ENCODE measurements around the gene XRCC3. TPM values are rescaled to one million over a fixed set of nuclear protein-coding genes. Genes with fewer than 3 reads are reported as not detected.
"Not testable (repeated sequence)": the region's sequence is repeated elsewhere in the genome, so short reads cannot be mapped to it uniquely, and the experiment has no call there.

The XRCC3 gene
- polyA plus RNA-seq, 3 donors = 13.1 to 19.2 (median 15.5) TPM

- DNase-seq (ENCODE audit: extremely low read depth in 1 of 11, low read depth in 9 of 11, low spot score in 4 of 11) = no peak
Observed at GRCh38 chr14:103699901-103700752, 15.1 kb downstream of the XRCC3 start.

DNA sequence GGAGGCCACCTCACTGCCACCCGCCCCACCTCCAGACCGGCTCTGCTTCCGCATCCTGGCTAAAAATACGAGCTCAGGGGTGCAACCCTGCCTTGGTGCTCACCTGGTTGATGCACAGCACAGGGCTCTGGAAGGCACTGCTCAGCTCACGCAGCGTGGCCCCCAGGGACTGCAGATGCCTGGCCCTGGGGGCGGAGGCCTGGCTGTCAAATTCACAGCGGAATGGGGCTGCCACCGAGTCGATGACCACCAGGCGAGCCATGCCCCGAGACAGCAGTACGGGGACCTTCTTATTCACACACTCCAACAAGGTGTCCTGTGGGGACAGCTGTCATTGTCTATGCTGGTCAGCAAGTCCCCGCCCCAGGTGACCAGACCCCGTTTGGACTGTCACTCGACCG lies 16.0 kb downstream of the XRCC3 start:
- no peak for DNase-seq (ENCODE audit: extremely low read depth in 1 of 11, low read depth in 9 of 11, low spot score in 4 of 11)

- DNase-seq (ENCODE audit: extremely low read depth in 1 of 11, low read depth in 9 of 11, low spot score in 4 of 11) = no peak
Observed at GRCh38 chr14:103698380-103699260, 16.6 kb downstream of the XRCC3 start.

DNA sequence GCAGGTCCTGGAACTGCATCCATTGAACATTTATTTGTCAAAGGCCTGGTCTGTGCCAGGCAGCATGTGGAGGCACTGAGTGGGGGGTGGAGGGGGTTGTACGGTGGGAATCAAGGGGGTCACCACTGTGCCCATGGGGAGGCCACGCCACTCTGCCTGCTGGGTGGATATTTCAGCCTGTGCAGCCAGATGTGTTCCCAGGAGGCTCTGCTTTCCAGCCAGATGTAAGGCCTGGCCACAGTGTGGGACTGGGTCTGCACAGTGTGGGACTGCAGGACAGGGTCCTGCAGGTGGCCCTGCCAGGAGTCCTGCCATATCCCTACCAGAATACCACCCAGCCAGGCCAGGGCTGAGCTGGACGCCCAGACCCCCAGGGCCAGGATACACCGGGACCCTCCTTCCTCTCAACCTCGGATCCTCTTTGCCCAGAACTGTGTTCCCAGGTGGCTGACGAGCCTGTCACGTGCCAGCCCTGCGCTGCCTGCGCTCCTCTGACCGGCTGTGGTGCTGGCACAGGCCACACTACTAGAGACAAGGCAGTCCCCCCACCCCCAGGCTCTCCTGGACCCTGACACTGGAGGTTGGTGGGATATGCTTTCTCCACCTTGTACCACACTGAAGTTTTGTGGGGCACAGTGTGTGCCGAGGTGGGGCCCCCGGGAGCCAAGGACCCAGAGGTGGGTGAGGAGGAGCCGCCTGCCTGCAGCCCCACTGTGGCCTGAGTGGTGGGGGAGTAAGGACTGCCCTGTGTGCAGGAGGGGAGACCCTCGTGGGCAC lies 17.5 kb downstream of the XRCC3 start:
- DNase-seq (ENCODE audit: extremely low read depth in 1 of 11, low read depth in 9 of 11, low spot score in 4 of 11) = no peak

GRCh38 chr14:103697206-103697602 lies 18.0 kb downstream of the XRCC3 start:
- no peak for DNase-seq (ENCODE audit: extremely low read depth in 1 of 11, low read depth in 9 of 11, low spot score in 4 of 11)

- DNase-seq (ENCODE audit: extremely low read depth in 1 of 11, low read depth in 9 of 11, low spot score in 4 of 11) = no peak
Observed at GRCh38 chr14:103696466-103697071, 18.7 kb downstream of the XRCC3 start.

GRCh38 chr14:103696070-103696402 lies 19.2 kb downstream of the XRCC3 start:
- no peak for DNase-seq (ENCODE audit: extremely low read depth in 1 of 11, low read depth in 9 of 11, low spot score in 4 of 11)

DNA sequence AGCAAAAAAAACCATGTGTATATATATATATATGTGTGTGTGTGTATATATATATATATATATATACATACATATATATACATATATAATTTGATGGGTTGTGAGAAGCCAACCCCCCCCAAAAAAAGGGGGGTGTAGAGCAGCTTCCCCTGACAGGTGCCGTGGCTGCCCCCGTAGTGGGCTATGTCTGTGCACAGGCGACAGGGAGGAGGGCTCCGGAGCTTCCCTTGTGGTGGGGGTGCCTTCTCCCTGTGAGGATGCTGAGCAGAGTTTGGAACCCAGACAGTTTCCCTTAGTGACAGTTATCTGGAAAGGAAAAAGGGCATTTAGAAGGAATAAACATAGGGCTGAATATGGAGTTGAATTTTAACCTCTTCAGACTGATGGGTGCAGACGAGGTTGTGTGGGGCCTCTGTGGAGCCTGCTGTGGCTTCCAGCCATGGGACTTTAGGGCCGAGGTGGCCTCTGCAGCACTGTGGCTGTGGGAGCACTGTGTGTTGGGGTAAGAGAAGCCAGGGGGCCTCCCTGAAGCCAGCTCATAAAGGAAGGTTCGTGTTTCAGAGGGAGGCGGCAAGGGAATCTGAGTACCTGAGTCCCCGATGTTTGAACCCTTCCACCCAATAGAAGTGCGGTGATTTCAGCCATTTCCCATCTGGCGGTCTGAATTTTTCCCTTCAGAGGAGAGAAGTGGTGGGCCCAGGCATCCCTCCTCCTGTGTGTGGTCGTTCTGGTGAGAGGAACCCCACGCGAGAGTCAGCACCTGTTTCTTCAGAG lies 19.8 kb downstream of the XRCC3 start:
- DNase-seq (ENCODE audit: extremely low read depth in 1 of 11, low read depth in 9 of 11, low spot score in 4 of 11) = no peak

DNA sequence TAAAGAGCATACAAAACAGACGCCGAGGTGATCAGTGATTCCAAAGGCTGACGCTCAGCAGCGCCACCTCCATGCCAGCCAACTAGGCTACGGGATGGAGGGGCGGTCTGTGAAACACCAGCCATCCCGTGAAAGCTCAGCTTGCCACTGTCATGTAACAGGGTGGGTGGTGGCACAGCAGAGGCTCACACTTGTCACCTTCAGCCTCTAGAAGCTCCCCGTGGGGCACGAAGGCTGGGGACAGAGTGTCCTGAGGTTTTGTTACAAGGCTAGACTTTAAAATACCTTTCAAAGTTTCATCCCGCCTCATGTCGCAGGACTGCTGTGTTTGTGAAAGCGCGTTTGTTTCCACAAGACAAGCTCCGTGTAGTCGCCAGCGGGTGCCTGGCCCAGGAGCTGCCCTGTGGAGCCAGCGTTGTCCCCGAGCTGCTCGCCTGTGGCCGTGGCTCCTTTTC lies 20.7 kb downstream of the XRCC3 start:
- DNase-seq (ENCODE audit: extremely low read depth in 1 of 11, low read depth in 9 of 11, low spot score in 4 of 11) = no peak

DNA sequence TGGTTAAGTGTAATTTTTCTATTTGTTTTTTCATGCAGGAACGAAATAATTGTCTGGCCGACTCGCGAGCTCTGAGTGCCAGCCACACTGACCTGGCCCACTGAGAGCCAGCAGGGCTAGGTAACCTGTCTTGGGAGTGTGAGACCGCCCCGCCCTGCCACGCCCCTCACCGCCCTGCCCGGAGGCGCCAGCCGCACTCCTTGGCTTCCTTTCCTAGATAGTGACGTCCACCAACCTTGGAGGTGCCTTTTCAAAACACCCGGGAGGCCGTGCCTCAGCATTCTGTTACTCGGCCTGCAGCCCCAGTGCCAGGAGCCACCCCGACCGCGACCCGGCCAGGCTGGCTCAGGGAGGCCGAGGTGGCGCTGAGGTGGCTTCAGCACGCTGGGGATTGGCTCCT lies 21.7 kb downstream of the XRCC3 start:
- no peak for DNase-seq (ENCODE audit: extremely low read depth in 1 of 11, low read depth in 9 of 11, low spot score in 4 of 11)

- DNase-seq (ENCODE audit: extremely low read depth in 1 of 11, low read depth in 9 of 11, low spot score in 4 of 11) = no peak
Observed at GRCh38 chr14:103692871-103693270, 22.4 kb downstream of the XRCC3 start.

DNA sequence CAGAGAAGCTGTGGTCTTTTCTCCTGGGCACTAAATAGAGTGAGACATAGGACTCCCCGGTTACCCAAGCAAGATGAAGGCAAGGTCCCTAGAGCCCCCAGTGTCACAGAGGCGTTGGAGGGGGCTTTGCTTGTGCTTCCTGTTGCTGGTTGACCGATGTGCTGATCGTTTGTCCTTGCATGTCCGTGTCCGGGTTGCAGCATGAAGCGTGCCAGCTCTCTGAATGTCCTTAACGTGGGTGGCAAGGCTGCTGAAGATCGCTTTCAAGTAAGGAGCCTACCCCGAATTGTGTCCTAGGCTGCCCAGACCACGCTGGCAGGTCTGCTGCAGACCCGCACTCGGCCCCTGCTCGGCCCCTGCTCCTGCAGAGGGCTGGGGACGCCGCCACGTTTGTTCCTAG lies 23.1 kb downstream of the XRCC3 start:
- DNase-seq (ENCODE audit: extremely low read depth in 1 of 11, low read depth in 9 of 11, low spot score in 4 of 11) = no peak

DNA sequence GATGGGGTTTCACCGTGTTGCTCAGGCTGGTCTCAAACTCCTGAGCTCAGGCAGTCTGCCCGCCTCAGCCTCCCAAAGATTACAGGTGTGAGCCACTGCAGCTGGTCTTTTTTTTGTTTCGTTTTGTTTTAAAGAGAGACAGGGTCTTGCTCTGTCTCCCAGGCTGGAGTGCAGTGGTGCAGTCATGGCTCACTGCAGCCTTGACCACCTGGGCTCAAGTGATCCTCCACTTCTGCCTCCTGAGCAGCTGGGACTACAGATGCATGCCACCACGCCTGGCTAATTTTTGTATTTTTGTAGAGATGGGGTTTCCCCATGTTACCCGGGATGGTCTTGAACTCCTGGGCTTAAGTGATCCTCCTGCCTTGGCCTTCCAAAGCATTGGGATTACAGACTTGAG lies 23.6 kb downstream of the XRCC3 start:
- DNase-seq (ENCODE audit: extremely low read depth in 1 of 11, low read depth in 9 of 11, low spot score in 4 of 11) = not testable (repeated sequence)

- DNase-seq (ENCODE audit: extremely low read depth in 1 of 11, low read depth in 9 of 11, low spot score in 4 of 11) = no peak
Observed at GRCh38 chr14:103690332-103690731, 24.9 kb downstream of the XRCC3 start.

GRCh38 chr14:103688906-103689902 lies 26.0 kb downstream of the XRCC3 start:
- no peak for DNase-seq (ENCODE audit: extremely low read depth in 1 of 11, low read depth in 9 of 11, low spot score in 4 of 11)

- DNase-seq (ENCODE audit: extremely low read depth in 1 of 11, low read depth in 9 of 11, low spot score in 4 of 11) = no peak
Observed at GRCh38 chr14:103688441-103688840, 26.8 kb downstream of the XRCC3 start.

DNA sequence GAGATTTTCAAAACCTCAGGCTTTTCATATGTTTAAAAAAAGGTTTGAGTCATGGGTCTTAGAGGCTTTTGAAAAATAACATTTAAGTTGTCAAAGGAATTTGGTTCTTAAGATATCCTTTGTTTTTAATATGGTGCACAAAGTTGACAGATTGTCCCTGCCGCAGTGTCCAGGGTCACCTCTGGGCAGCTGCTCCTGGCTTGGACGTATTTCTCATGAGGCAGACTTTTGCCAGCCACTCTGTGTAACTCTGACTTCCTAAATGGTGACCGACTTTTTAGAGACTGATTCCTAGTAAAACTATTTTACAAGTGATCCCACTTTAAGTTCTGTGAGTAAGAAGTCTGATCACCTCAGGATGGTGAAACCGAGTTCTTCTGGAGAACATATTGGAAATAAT lies 27.5 kb downstream of the XRCC3 start:
- no peak for DNase-seq (ENCODE audit: extremely low read depth in 1 of 11, low read depth in 9 of 11, low spot score in 4 of 11)

All from renal cortex interstitium (tissue), 11 donors.